ENCODE results near the gene N4BP2L2.

Gene N4BP2L2

GRCh38 chr13:32495429-32495828, 43.2 kb downstream of the N4BP2L2 start:
- DNase-seq (ENCODE audit: low read depth) = no peak
- no peak overlapping the region for H3K4me3 ChIP-seq (ENCODE audit: low read length)
- no peak for TF ChIP-seq CTCF (IDR thresholded peaks at IDR 0.05; ENCODE audit: insufficient read depth, low read depth, low read length, missing control alignments)

- no peak for TF ChIP-seq CTCF (IDR thresholded peaks at IDR 0.05; ENCODE audit: insufficient read depth, low read depth, low read length, missing control alignments)
- no peak for DNase-seq (ENCODE audit: low read depth)
- no peak overlapping the region for H3K4me3 ChIP-seq (ENCODE audit: low read length)
Observed at GRCh38 chr13:32491028-32491427, 47.6 kb downstream of the N4BP2L2 start.

- no peak overlapping the region for H3K4me3 ChIP-seq (ENCODE audit: low read length)
- no peak for TF ChIP-seq CTCF (IDR thresholded peaks at IDR 0.05; ENCODE audit: insufficient read depth, low read depth, low read length, missing control alignments)
- no peak for DNase-seq (ENCODE audit: low read depth)
Observed at GRCh38 chr13:32476892-32477291, 61.7 kb downstream of the N4BP2L2 start.

GRCh38 chr13:32476021-32476731, 62.4 kb downstream of the N4BP2L2 start:
- no peak for TF ChIP-seq CTCF (IDR thresholded peaks at IDR 0.05; ENCODE audit: insufficient read depth, low read depth, low read length, missing control alignments)
- no peak overlapping the region for H3K4me3 ChIP-seq (ENCODE audit: low read length)
- peak; percentile 10 for DNase-seq (ENCODE audit: low read depth)

GRCh38 chr13:32474999-32475792, 63.4 kb downstream of the N4BP2L2 start:
- H3K4me3 ChIP-seq (ENCODE audit: low read length) = no peak overlapping the region
- peak; percentile 10 for DNase-seq (ENCODE audit: low read depth)
- no peak for TF ChIP-seq CTCF (IDR thresholded peaks at IDR 0.05; ENCODE audit: insufficient read depth, low read depth, low read length, missing control alignments)

- no peak for TF ChIP-seq CTCF (IDR thresholded peaks at IDR 0.05; ENCODE audit: insufficient read depth, low read depth, low read length, missing control alignments)
- DNase-seq (ENCODE audit: low read depth) = no peak
- no peak overlapping the region for H3K4me3 ChIP-seq (ENCODE audit: low read length)
Observed at GRCh38 chr13:32473650-32474049, 64.9 kb downstream of the N4BP2L2 start.
